Measurements from ENCODE around the gene ATF5. TPM values are rescaled to one million over a fixed set of nuclear protein-coding genes. Genes with fewer than 3 reads are reported as not detected.

ATF5 gene
- total RNA-seq, 1 experiment from 2014 or later: 19.2 TPM

GRCh38 chr19:49894011-49894664 is 34.9 kb upstream of the ATF5 start:
- TF ChIP-seq EZH2 (IDR thresholded peaks at IDR 0.05; ENCODE audit: low read depth) (no peak), CTCF (conservative IDR thresholded peaks at IDR 0.05) (no peak)
- no peaks in the 10 kb centered on the region for H3K27me3 ChIP-seq (ENCODE audit: insufficient read depth, low read depth)
- no peak overlapping the region for H3K4me3 ChIP-seq
- no peak overlapping the region for H3K4me2 ChIP-seq
- intact Hi-C loops (cut with micrococcal nuclease; ENCODE audit: unreplicated experiment): no loop called here
- H4K20me1 ChIP-seq (ENCODE audit: insufficient read depth): no peaks in the 10 kb centered on the region
- no peaks in the 10 kb centered on the region for H3K36me3 ChIP-seq (ENCODE audit: low read depth)
- no peaks in the 10 kb centered on the region for H3K9me2 ChIP-seq (ENCODE audit: insufficient read depth)
- POLR2A ChIA-PET (ENCODE audit: unreplicated experiment): no interaction called here
- DNase-seq: no peak
- H3K27ac ChIP-seq: no peak overlapping the region
- H3F3A ChIP-seq (ENCODE audit: insufficient read depth, low read depth): peaks cover 2% of the 10 kb centered on the region; the same call in 1 of the 2 replicates
- H3K79me2 ChIP-seq (ENCODE audit: low read depth): no peaks in the 10 kb centered on the region
- no peaks in the 10 kb centered on the region for H3K9me3 ChIP-seq (ENCODE audit: insufficient read depth, low read depth)
- peaks cover 14% of the 10 kb centered on the region for H3K4me1 ChIP-seq (replicated peaks; ENCODE audit: insufficient read depth)
- no TSS peak for BruUV-seq (replicated peaks)
- H2AFZ ChIP-seq: no peak overlapping the region
- CTCF ChIA-PET: interaction anchor here (0.7 kb wide), 1 partner anchor 29 kb away, joined by 11 read pairs; no protein-coding TSS in a partner anchor

GRCh38 chr19:49894879-49895565 is 34.0 kb upstream of the ATF5 start:
- ChIA-PET POLR2A (ENCODE audit: unreplicated experiment) (no interaction called here), CTCF (interaction anchor here (0.6 kb wide), 1 partner anchor 229 kb away, joined by 4 read pairs; no protein-coding TSS in a partner anchor)
- H3K36me3 ChIP-seq (ENCODE audit: low read depth): no peaks in the 10 kb centered on the region
- no peaks in the 10 kb centered on the region for H3K9me2 ChIP-seq (ENCODE audit: insufficient read depth)
- H3K27ac ChIP-seq: no peak overlapping the region
- intact Hi-C loops (cut with micrococcal nuclease; ENCODE audit: unreplicated experiment): no loop called here
- H3K4me1 ChIP-seq (replicated peaks; ENCODE audit: insufficient read depth): peaks cover 14% of the 10 kb centered on the region
- no peak overlapping the region for H3K4me3 ChIP-seq
- H3K27me3 ChIP-seq (ENCODE audit: insufficient read depth, low read depth): no peaks in the 10 kb centered on the region
- no TSS peak for BruUV-seq (replicated peaks)
- H3K79me2 ChIP-seq (ENCODE audit: low read depth): no peaks in the 10 kb centered on the region
- no peak for TF ChIP-seq CTCF (conservative IDR thresholded peaks at IDR 0.05)
- no peak for TF ChIP-seq EZH2 (IDR thresholded peaks at IDR 0.05; ENCODE audit: low read depth)
- DNase-seq: no peak
- H3F3A ChIP-seq (ENCODE audit: insufficient read depth, low read depth): no peaks in the 10 kb centered on the region
- H2AFZ ChIP-seq: no peak overlapping the region
- no peaks in the 10 kb centered on the region for H3K9me3 ChIP-seq (ENCODE audit: insufficient read depth, low read depth)
- no peaks in the 10 kb centered on the region for H4K20me1 ChIP-seq (ENCODE audit: insufficient read depth)
- H3K4me2 ChIP-seq: no peak overlapping the region

GRCh38 chr19:49895566-49896297 is 33.3 kb upstream of the ATF5 start:
- H3K79me2 ChIP-seq (ENCODE audit: low read depth): no peaks in the 10 kb centered on the region
- H4K20me1 ChIP-seq (ENCODE audit: insufficient read depth): no peaks in the 10 kb centered on the region
- H3K4me1 ChIP-seq (replicated peaks; ENCODE audit: insufficient read depth): peaks cover 14% of the 10 kb centered on the region
- intact Hi-C loops (cut with micrococcal nuclease; ENCODE audit: unreplicated experiment): no loop called here
- no TSS peak for BruUV-seq (replicated peaks)
- no peak for TF ChIP-seq CTCF (conservative IDR thresholded peaks at IDR 0.05)
- no peaks in the 10 kb centered on the region for H3K36me3 ChIP-seq (ENCODE audit: low read depth)
- H3K4me2 ChIP-seq: no peak overlapping the region
- H3K4me3 ChIP-seq: no peak overlapping the region
- H3K27me3 ChIP-seq (ENCODE audit: insufficient read depth, low read depth): no peaks in the 10 kb centered on the region
- ChIA-PET CTCF (no interaction called here), POLR2A (ENCODE audit: unreplicated experiment) (no interaction called here)
- no peak overlapping the region for H2AFZ ChIP-seq
- no peaks in the 10 kb centered on the region for H3F3A ChIP-seq (ENCODE audit: insufficient read depth, low read depth)
- H3K9me2 ChIP-seq (ENCODE audit: insufficient read depth): no peaks in the 10 kb centered on the region
- no peaks in the 10 kb centered on the region for H3K9me3 ChIP-seq (ENCODE audit: insufficient read depth, low read depth)
- no peak for DNase-seq
- H3K27ac ChIP-seq: no peak overlapping the region
